ENCODE measurements around the gene PKD1L1.

DNA sequence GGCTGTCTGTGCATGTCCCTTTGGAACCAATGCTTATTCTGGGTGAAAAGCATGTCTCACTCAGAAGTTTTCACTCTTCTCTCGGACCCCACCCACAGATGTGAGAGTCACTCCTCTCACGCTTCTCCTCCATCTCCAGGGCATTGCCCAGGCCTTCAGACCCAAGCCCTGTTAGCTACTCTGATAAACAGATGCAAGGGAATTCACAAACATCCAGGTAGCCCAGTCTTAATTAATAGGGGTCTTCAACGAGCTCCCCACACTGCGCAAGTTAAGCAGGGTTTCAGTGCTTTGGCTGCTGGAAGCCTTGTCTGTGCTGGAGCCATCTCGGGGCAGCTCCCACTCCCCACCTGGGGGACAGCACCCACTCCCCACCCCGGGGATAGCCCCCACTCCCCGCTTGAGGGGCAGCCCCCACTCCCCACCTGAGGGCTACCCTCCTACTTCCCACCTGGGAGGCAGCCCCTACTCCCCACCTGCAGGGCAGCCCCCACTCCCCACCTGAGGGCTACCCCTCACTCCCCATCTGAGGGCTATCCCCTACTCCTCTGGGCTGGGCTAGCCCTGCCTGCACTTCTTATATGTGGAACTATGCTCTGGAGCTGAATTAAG, 8.7 kb downstream of the PKD1L1 start:
- TF ChIP-seq, protein P1, sequence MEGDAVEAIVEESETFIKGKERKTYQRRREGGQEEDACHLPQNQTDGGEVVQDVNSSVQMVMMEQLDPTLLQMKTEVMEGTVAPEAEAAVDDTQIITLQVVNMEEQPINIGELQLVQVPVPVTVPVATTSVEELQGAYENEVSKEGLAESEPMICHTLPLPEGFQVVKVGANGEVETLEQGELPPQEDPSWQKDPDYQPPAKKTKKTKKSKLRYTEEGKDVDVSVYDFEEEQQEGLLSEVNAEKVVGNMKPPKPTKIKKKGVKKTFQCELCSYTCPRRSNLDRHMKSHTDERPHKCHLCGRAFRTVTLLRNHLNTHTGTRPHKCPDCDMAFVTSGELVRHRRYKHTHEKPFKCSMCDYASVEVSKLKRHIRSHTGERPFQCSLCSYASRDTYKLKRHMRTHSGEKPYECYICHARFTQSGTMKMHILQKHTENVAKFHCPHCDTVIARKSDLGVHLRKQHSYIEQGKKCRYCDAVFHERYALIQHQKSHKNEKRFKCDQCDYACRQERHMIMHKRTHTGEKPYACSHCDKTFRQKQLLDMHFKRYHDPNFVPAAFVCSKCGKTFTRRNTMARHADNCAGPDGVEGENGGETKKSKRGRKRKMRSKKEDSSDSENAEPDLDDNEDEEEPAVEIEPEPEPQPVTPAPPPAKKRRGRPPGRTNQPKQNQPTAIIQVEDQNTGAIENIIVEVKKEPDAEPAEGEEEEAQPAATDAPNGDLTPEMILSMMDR (IDR thresholded peaks at IDR 0.05) = no peak
- no peak for TF ChIP-seq POLR2A (IDR thresholded peaks at IDR 0.05)

Measured in right lobe of liver (tissue), 4 donors.